IMR-90 (cell line): Measurements from ENCODE around the gene MRPS31. TPM values are rescaled to one million over a fixed set of nuclear protein-coding genes. Genes with fewer than 3 reads are reported as not detected.

Experiments used
- ATAC-seq: fragments of 200-7000 bp; cut with Tn5 transposase; 2 replicates; pipeline ENCODE4 v1.9.1; 2020; ENCODE audit warnings: low read depth, mild to moderate bottlenecking, moderate library complexity
- BruUV-seq: library from RNA; stranded (reverse); fragments of 400-500 nt; replicated peaks from 2 replicates; lab custom pipeline; 2021; lab: Mats Ljungman, UMichigan
- CTCF ChIA-PET: fragments of 300-600 bp; formaldehyde crosslinking; extraction: SDS; loops from one replicate; lab custom pipeline; 2021; ENCODE audit warnings: antibody characterized with exemption; lab: Yijun Ruan, JAX
- POLR2A ChIA-PET: fragments of 300-600 bp; sonication (Branson Sonifier 250); formaldehyde crosslinking; loops from one replicate; lab custom pipeline; 2022; ENCODE audit warnings: antibody characterized with exemption; ENCODE audit not compliant: unreplicated experiment; lab: Charles Lee
- DNase-seq: peaks from one replicate; pipeline ENCODE4 v3.0.0; 2013
- H2AFZ ChIP-seq: replicated peaks from 2 replicates; pipeline ENCODE3; 2013; ENCODE audit warnings: low read length, mild to moderate bottlenecking; ENCODE audit not compliant: poor library complexity
- H2AK5ac ChIP-seq: 2 replicates; pipeline ENCODE4 v1.6.1; 2013; ENCODE audit warnings: low read depth, low read length, inconsistent platforms
- H2AK9ac ChIP-seq: replicated peaks from 2 replicates; pipeline ENCODE3; 2013; ENCODE audit warnings: mild to moderate bottlenecking, low read depth, low read length, moderate library complexity; ENCODE audit not compliant: poor library complexity
- H2BK120ac ChIP-seq: 2 replicates; pipeline ENCODE4 v1.6.1; 2013; ENCODE audit warnings: low read depth, low read length, inconsistent platforms
- H2BK15ac ChIP-seq: 3 replicates; pipeline ENCODE4 v1.6.1; 2013; ENCODE audit warnings: low read depth, low read length, inconsistent platforms
- H2BK20ac ChIP-seq: 2 replicates; pipeline ENCODE4 v1.6.1; 2013; ENCODE audit warnings: low read depth, mild to moderate bottlenecking, inconsistent platforms, low read length, moderate library complexity
- H2BK5ac ChIP-seq: 2 replicates; pipeline ENCODE4 v1.6.1; 2013; ENCODE audit warnings: mild to moderate bottlenecking, low read depth, low read length, inconsistent platforms; ENCODE audit not compliant: poor library complexity, severe bottlenecking
- H3K14ac ChIP-seq: replicated peaks from 2 replicates; pipeline ENCODE4 v1.6.1; 2013; ENCODE audit warnings: low read depth, low read length, inconsistent platforms
- H3K18ac ChIP-seq: 2 replicates; pipeline ENCODE4 v1.6.1; 2013; ENCODE audit warnings: low read depth, low read length, control low read depth
- H3K23ac ChIP-seq: 2 replicates; pipeline ENCODE4 v1.6.1; 2013; ENCODE audit warnings: low read depth, low read length, inconsistent platforms
- H3K27ac ChIP-seq: 2 replicates; pipeline ENCODE4 v1.5.1; 2013; ENCODE audit warnings: mild to moderate bottlenecking, control low read depth, low read length; ENCODE audit not compliant: insufficient read depth
- H3K27me3 ChIP-seq: 2 replicates; pipeline ENCODE4 v1.6.1; 2013; ENCODE audit warnings: low read length; ENCODE audit not compliant: control insufficient read depth, insufficient read depth
- H3K36me3 ChIP-seq: 2 replicates; pipeline ENCODE4 v1.6.1; 2013; ENCODE audit warnings: low read length, mixed read lengths; ENCODE audit not compliant: control insufficient read depth, insufficient read depth
- H3K4ac ChIP-seq: 2 replicates; pipeline ENCODE4 v1.6.1; 2013; ENCODE audit warnings: low read depth, low read length, inconsistent platforms
- H3K4me1 ChIP-seq: 2 replicates; pipeline ENCODE4 v1.6.1; 2013; ENCODE audit warnings: low read length, mixed read lengths; ENCODE audit not compliant: control insufficient read depth, insufficient read depth
- H3K4me2 ChIP-seq: 2 replicates; pipeline ENCODE4 v1.6.1; 2013; ENCODE audit warnings: low read depth, mild to moderate bottlenecking, control low read depth, low read length, moderate library complexity
- H3K4me3 ChIP-seq: 2 replicates; pipeline ENCODE4 v1.5.1; 2013; ENCODE audit warnings: low read depth, mild to moderate bottlenecking, control low read depth, low read length, moderate library complexity; ENCODE audit not compliant: insufficient read depth
- H3K56ac ChIP-seq: 2 replicates; pipeline ENCODE4 v1.6.1; 2013; ENCODE audit warnings: low read length, inconsistent platforms; ENCODE audit not compliant: insufficient read depth; ENCODE audit errors: extremely low read depth
- H3K79me1 ChIP-seq, 2 experiments: 2 replicates each; pipeline ENCODE4 v1.6.1; 2013; ENCODE audit warnings: low read length in 2 of 2, inconsistent platforms in 1 of 2, low read depth in 1 of 2
- H3K9ac ChIP-seq: 2 replicates; pipeline ENCODE4 v1.6.1; 2013; ENCODE audit warnings: low read depth, low read length, control low read depth
- H3K9me1 ChIP-seq: 2 replicates; pipeline ENCODE4 v1.6.1; 2013; ENCODE audit warnings: low read length, inconsistent platforms; ENCODE audit not compliant: insufficient read depth
- H3K9me3 ChIP-seq: 2 replicates; pipeline ENCODE4 v1.6.1; 2013; ENCODE audit warnings: low read length; ENCODE audit not compliant: control insufficient read depth, insufficient read depth
- H4K20me1 ChIP-seq: 2 replicates; pipeline ENCODE4 v1.6.1; 2013; ENCODE audit warnings: low read length, inconsistent platforms; ENCODE audit not compliant: insufficient read depth
- H4K5ac ChIP-seq: 2 replicates; pipeline ENCODE4 v1.6.1; 2013; ENCODE audit warnings: mild to moderate bottlenecking, low read depth, low read length, control low read depth
- H4K8ac ChIP-seq, 2 experiments: 2 replicates each; pipeline ENCODE4 v1.6.1; 2013; ENCODE audit warnings: low read depth in 2 of 2, low read length in 2 of 2, control low read depth in 1 of 2, inconsistent platforms in 1 of 2
- H4K91ac ChIP-seq: 2 replicates; pipeline ENCODE4 v1.6.1; 2013; ENCODE audit warnings: low read depth, low read length, inconsistent platforms; ENCODE audit not compliant: insufficient read depth
- BHLHE40 ChIP-seq: fragments of 150-350 bp; IDR thresholded peaks from 2 replicates; pipeline ENCODE4 v1.6.1; 2016; ENCODE audit warnings: mild to moderate bottlenecking, low read depth, low read length
- CEBPB ChIP-seq: IDR thresholded peaks from 2 replicates; pipeline ENCODE4 v1.6.1; 2012; ENCODE audit warnings: low read depth, low read length, improper control_type of control experiment
- CHD1 ChIP-seq: IDR thresholded peaks from 2 replicates; pipeline ENCODE4 v1.6.1; 2012; ENCODE audit warnings: low read depth, low read length, improper control_type of control experiment
- ELK1 ChIP-seq: fragments of 150-350 bp; IDR thresholded peaks from 2 replicates; pipeline ENCODE4 v1.6.1; 2016; ENCODE audit warnings: low read depth, mild to moderate bottlenecking, low read length, moderate library complexity, borderline replicate concordance
- FOS ChIP-seq: fragments of 150-350 bp; IDR thresholded peaks from 2 replicates; pipeline ENCODE4 v1.6.1; 2016; ENCODE audit warnings: low read depth, low read length
- MAFK ChIP-seq: IDR thresholded peaks from 2 replicates; pipeline ENCODE4 v1.6.1; 2012; ENCODE audit warnings: low read depth, low read length, improper control_type of control experiment
- MAZ ChIP-seq: IDR thresholded peaks from 2 replicates; pipeline ENCODE4 v1.6.1; 2012; ENCODE audit warnings: low read depth, mild to moderate bottlenecking, low read length, improper control_type of control experiment, moderate library complexity, borderline replicate concordance
- MXI1 ChIP-seq: IDR thresholded peaks from 2 replicates; pipeline ENCODE4 v1.6.1; 2012; ENCODE audit warnings: low read depth, mild to moderate bottlenecking, low read length, moderate library complexity, borderline replicate concordance
- NFE2L2 ChIP-seq: fragments of 150-350 bp; IDR thresholded peaks from 2 replicates; pipeline ENCODE4 v1.6.1; 2016; ENCODE audit warnings: low read depth, mild to moderate bottlenecking, low read length
- POLR2A ChIP-seq: IDR thresholded peaks from 2 replicates; pipeline ENCODE4 v1.6.1; 2012; ENCODE audit warnings: mild to moderate bottlenecking, low read depth, low read length
- RAD21 ChIP-seq: IDR thresholded peaks from 2 replicates; pipeline ENCODE4 v1.6.1; 2012; ENCODE audit warnings: low read length, improper control_type of control experiment
- RCOR1 ChIP-seq: IDR thresholded peaks from 2 replicates; pipeline ENCODE4 v1.6.1; 2012; ENCODE audit warnings: mild to moderate bottlenecking, low read length, improper control_type of control experiment; ENCODE audit not compliant: insufficient replicate concordance
- RFX5 ChIP-seq: IDR thresholded peaks from 2 replicates; pipeline ENCODE4 v1.8.0; 2012; ENCODE audit warnings: low read depth, mild to moderate bottlenecking, low read length, moderate library complexity
- SMC3 ChIP-seq: fragments of 150-350 bp; IDR thresholded peaks from 2 replicates; pipeline ENCODE4 v1.6.1; 2016; ENCODE audit warnings: low read depth, mild to moderate bottlenecking, antibody characterized with exemption, low read length, moderate library complexity
- USF2 ChIP-seq: fragments of 150-350 bp; IDR thresholded peaks from 2 replicates; pipeline ENCODE4 v1.6.1; 2017; ENCODE audit warnings: mild to moderate bottlenecking, antibody characterized with exemption, low read length, low read depth
- WGBS, 2 experiments: methylation state at CpG; one replicate each; pipeline versions ENCODE4 v1.1.5 to v1.1.7; 2013; ENCODE audit warnings: missing lambda C conversion rate in 2 of 2; ENCODE audit not compliant: insufficient read length in 1 of 2; ENCODE audit errors: extremely low coverage in 2 of 2; 5-methylcytosine and 5-hydroxymethylcytosine counted together
- dilution Hi-C: fragments of 300-500 bp; cut with HindIII; formaldehyde crosslinking; loops from one replicate; pipeline ENCODE4 v1.14.3; 2018; ENCODE audit warnings: low sequenced_read_pairs; ENCODE audit not compliant: unreplicated experiment
- in situ Hi-C: fragments of 300-500 bp; cut with MboI; formaldehyde crosslinking; loops from 3 replicates; pipeline ENCODE4 v1.14.3; 2019; ENCODE audit warnings: low sequenced_read_pairs, inconsistent platforms, mixed read lengths
- intact Hi-C: fragments of 100-400 bp; cut with micrococcal nuclease; formaldehyde crosslinking; loops from 2 replicates; pipeline ENCODE4 v1.10.0; 2022
- polyA plus RNA-seq, 3 experiments: library from polyadenylated mRNA; depleted of rRNA; stranded (reverse); fragments of >200 nt; gene quantifications; 2 replicates each; pipeline ENCODE4 v1.2.3, GENCODE V29; 2012; ENCODE audit warnings: low replicate concordance in 1 of 3
- total RNA-seq: library from RNA; depleted of rRNA; stranded (reverse); fragments of >200 nt; gene quantifications from 2 replicates; pipeline ENCODE4 v1.2.3, GENCODE V29; 2012
- TF ChIP-seq, protein P1 (sequence below): conservative IDR thresholded peaks from 2 replicates; pipeline ENCODE4 v1.5.1; 2012; ENCODE audit warnings: mild to moderate bottlenecking, low read depth, low read length, improper control_type of control experiment

Gene MRPS31
- total and polyA plus RNA-seq, 2 of the 4 experiments (the other 2 are of a cell fraction), result 9.3 to 14.8 TPM

DNA sequence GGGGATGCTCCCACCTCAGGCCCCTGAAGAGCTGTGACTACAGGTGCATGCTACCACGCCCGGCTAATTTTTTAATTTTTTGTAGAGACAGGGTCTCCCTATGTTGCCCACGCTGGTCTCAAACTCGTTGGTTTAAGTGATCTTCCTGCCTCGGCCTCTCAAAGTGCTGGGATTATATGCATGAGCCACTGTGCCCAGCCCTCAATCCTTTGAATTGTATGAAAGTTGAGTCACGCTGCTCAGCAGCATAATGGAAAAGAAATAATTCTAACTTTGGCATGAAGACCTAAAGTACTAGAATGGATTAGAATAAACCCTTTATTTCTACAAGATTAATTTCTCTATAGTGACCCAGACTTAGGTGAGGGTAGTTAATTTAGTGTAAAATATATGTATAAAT lies 42.4 kb downstream of the MRPS31 start:
- dilution Hi-C loops (no loop called here), in situ Hi-C loops (no loop called here)
- CTCF ChIA-PET, result no interaction called here

More for the DNA sequence above, 42.4 kb downstream of the MRPS31 start:
- no peak overlapping the region for H3K14ac ChIP-seq
- H2AK5ac ChIP-seq, result no peak overlapping the region
- intact Hi-C loops, result no loop called here
- H3K23ac ChIP-seq, result no peak overlapping the region
- no peak overlapping the region for H2BK15ac ChIP-seq
- H3K4ac ChIP-seq, result no peak overlapping the region
- no peak overlapping the region for H2AFZ ChIP-seq
- no peak overlapping the region for H3K56ac ChIP-seq
- H2BK5ac ChIP-seq, result no peak overlapping the region
- no peaks in the 10 kb centered on the region for H4K20me1 ChIP-seq
- H4K91ac ChIP-seq, result no peak overlapping the region
- H3K27me3 ChIP-seq, result no peaks in the 10 kb centered on the region
- no peaks in the 10 kb centered on the region for H3K79me1 ChIP-seq
- no peak overlapping the region for H3K9ac ChIP-seq
- no peak overlapping the region for H3K4me2 ChIP-seq
- H2AK9ac ChIP-seq, result no peak overlapping the region
- no peak overlapping the region for H4K8ac ChIP-seq
- H3K4me3 ChIP-seq, result no peak overlapping the region
- 0 out of 2 replicates have a peak, but pooled peaks cover 2% of the 10 kb centered on the region for H3K36me3 ChIP-seq
- H3K27ac ChIP-seq, result no peak overlapping the region
- POLR2A ChIA-PET, result no interaction called here
- H2BK120ac ChIP-seq, result no peak overlapping the region
- WGBS, 2 experiments, result 100% methylated on average over 1 of the region's 6 CpGs; no CpG with 5 or more reads in 1 of the 2 experiments
- no peaks in the 10 kb centered on the region for H3K9me3 ChIP-seq
- no peaks in the 10 kb centered on the region for H3K9me1 ChIP-seq
- BruUV-seq, result no TSS peak
- H3K18ac ChIP-seq, result no peak overlapping the region
- no peak overlapping the region for H4K5ac ChIP-seq
- no peaks in the 10 kb centered on the region for H3K4me1 ChIP-seq
- H2BK20ac ChIP-seq, result no peak overlapping the region
- ATAC-seq, result no peak
- TF ChIP-seq RAD21 (no peak), BHLHE40 (no peak), MAFK (no peak), FOS (no peak), RCOR1 (no peak), CEBPB (no peak), ELK1 (no peak), RFX5 (no peak), NFE2L2 (no peak), USF2 (no peak), POLR2A (no peak), SMC3 (no peak), MAZ (no peak), MXI1 (no peak), CHD1 (no peak)
- TF ChIP-seq, protein P1, sequence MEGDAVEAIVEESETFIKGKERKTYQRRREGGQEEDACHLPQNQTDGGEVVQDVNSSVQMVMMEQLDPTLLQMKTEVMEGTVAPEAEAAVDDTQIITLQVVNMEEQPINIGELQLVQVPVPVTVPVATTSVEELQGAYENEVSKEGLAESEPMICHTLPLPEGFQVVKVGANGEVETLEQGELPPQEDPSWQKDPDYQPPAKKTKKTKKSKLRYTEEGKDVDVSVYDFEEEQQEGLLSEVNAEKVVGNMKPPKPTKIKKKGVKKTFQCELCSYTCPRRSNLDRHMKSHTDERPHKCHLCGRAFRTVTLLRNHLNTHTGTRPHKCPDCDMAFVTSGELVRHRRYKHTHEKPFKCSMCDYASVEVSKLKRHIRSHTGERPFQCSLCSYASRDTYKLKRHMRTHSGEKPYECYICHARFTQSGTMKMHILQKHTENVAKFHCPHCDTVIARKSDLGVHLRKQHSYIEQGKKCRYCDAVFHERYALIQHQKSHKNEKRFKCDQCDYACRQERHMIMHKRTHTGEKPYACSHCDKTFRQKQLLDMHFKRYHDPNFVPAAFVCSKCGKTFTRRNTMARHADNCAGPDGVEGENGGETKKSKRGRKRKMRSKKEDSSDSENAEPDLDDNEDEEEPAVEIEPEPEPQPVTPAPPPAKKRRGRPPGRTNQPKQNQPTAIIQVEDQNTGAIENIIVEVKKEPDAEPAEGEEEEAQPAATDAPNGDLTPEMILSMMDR, result no peak
- no peak for DNase-seq
